GM21825 (cell line): ENCODE data around the gene LNP1.
"Not testable (repeated sequence)": the region's sequence is repeated elsewhere in the genome, so short reads cannot be mapped to it uniquely, and the experiment has no call there.

Source experiments
- ATAC-seq: cut with Tn5 transposase; IDR thresholded peaks from one replicate; pipeline ENCODE4 v1.9.1; 2021; ENCODE audit warnings: mild to moderate bottlenecking, moderate library complexity; ENCODE audit not compliant: unreplicated experiment

LNP1 gene

GRCh38 chr3:100427699-100428098, 26.4 kb downstream of the LNP1 start:
- no peak for ATAC-seq

- no peak for ATAC-seq
Measured at GRCh38 chr3:100429187-100429716, 27.9 kb downstream of the LNP1 start.

- ATAC-seq, result no peak
Measured at GRCh38 chr3:100436951-100437350, 35.6 kb downstream of the LNP1 start.

GRCh38 chr3:100437721-100438622, 36.6 kb downstream of the LNP1 start:
- no peak for ATAC-seq

- no peak for ATAC-seq
Measured at GRCh38 chr3:100438623-100438974, 37.3 kb downstream of the LNP1 start.

GRCh38 chr3:100440895-100441294, 39.6 kb downstream of the LNP1 start:
- ATAC-seq, result no peak

GRCh38 chr3:100443690-100444089, 42.4 kb downstream of the LNP1 start:
- no peak for ATAC-seq

- ATAC-seq, result not testable (repeated sequence)
Measured at GRCh38 chr3:100447067-100447466, 45.7 kb downstream of the LNP1 start.

- no peak for ATAC-seq
Measured at GRCh38 chr3:100448079-100448478, 46.7 kb downstream of the LNP1 start.

- ATAC-seq, result no peak
Measured at GRCh38 chr3:100449214-100449613, 47.9 kb downstream of the LNP1 start.

GRCh38 chr3:100454677-100455076, 53.3 kb downstream of the LNP1 start:
- ATAC-seq, result no peak

GRCh38 chr3:100455841-100456550, 54.7 kb downstream of the LNP1 start:
- no peak for ATAC-seq

GRCh38 chr3:100456745-100457144, 55.4 kb downstream of the LNP1 start:
- ATAC-seq, result no peak

- ATAC-seq, result no peak
Measured at GRCh38 chr3:100457811-100458210, 56.5 kb downstream of the LNP1 start.

- ATAC-seq, result no peak
Measured at GRCh38 chr3:100458814-100459213, 57.5 kb downstream of the LNP1 start.

GRCh38 chr3:100463002-100463401, 61.7 kb downstream of the LNP1 start:
- peak; percentile 80 for ATAC-seq

GRCh38 chr3:100463646-100464155, 62.4 kb downstream of the LNP1 start:
- ATAC-seq, result no peak

- no peak for ATAC-seq
Measured at GRCh38 chr3:100465892-100466777, 64.8 kb downstream of the LNP1 start.

- ATAC-seq, result no peak
Measured at GRCh38 chr3:100467133-100467532, 65.8 kb downstream of the LNP1 start.

- ATAC-seq, result no peak
Measured at GRCh38 chr3:100468676-100469075, 67.3 kb downstream of the LNP1 start.

GRCh38 chr3:100470951-100471350, 69.6 kb downstream of the LNP1 start:
- no peak for ATAC-seq
